IPS-18a (cell line): ENCODE results near the gene KRT33B.

Experiments
- H3K27ac ChIP-seq: one replicate; pipeline ENCODE4 v1.5.1; 2013; ENCODE audit warnings: low read length
- H3K27me3 ChIP-seq: one replicate; pipeline ENCODE4 v1.6.1; 2013; ENCODE audit warnings: mild to moderate bottlenecking, low read length; ENCODE audit not compliant: control insufficient read depth, insufficient read depth
- H3K36me3 ChIP-seq: one replicate; pipeline ENCODE4 v1.6.1; 2013; ENCODE audit warnings: low read depth, low read length; ENCODE audit not compliant: control insufficient read depth
- H3K4me1 ChIP-seq: one replicate; pipeline ENCODE4 v1.6.1; 2013; ENCODE audit warnings: low read depth, low read length; ENCODE audit not compliant: control insufficient read depth
- H3K4me3 ChIP-seq: one replicate; pipeline ENCODE4 v1.5.1; 2013; ENCODE audit warnings: low read length
- H3K9ac ChIP-seq: one replicate; pipeline ENCODE4 v1.6.1; 2013; ENCODE audit warnings: mild to moderate bottlenecking, low read length, moderate library complexity
- H3K9me3 ChIP-seq: one replicate; pipeline ENCODE4 v1.6.1; 2013; ENCODE audit warnings: low read depth, low read length; ENCODE audit not compliant: control insufficient read depth

Gene KRT33B

GRCh38 chr17:41328207-41328606 lies 41.4 kb downstream of the KRT33B start:
- Histone ChIP-seq H3K4me1 (no peaks in the 10 kb centered on the region), H3K9ac (no peak overlapping the region), H3K36me3 (no peaks in the 10 kb centered on the region), H3K27me3 (no peaks in the 10 kb centered on the region), H3K4me3 (no peak overlapping the region), H3K27ac (no peak overlapping the region), H3K9me3 (no peaks in the 10 kb centered on the region)

GRCh38 chr17:41327411-41328120 lies 42.0 kb downstream of the KRT33B start:
- no peak overlapping the region for H3K27ac ChIP-seq
- no peak overlapping the region for H3K4me3 ChIP-seq
- H3K9ac ChIP-seq = no peak overlapping the region
- no peaks in the 10 kb centered on the region for H3K9me3 ChIP-seq
- H3K4me1 ChIP-seq = no peaks in the 10 kb centered on the region
- no peaks in the 10 kb centered on the region for H3K27me3 ChIP-seq
- H3K36me3 ChIP-seq = no peaks in the 10 kb centered on the region

- H3K9ac ChIP-seq = no peak overlapping the region
- no peaks in the 10 kb centered on the region for H3K9me3 ChIP-seq
- H3K4me1 ChIP-seq = no peaks in the 10 kb centered on the region
Observed at GRCh38 chr17:41326173-41327145, 43.2 kb downstream of the KRT33B start.

GRCh38 chr17:41325611-41326010 lies 44.0 kb downstream of the KRT33B start:
- no peaks in the 10 kb centered on the region for H3K9me3 ChIP-seq
- no peak overlapping the region for H3K27ac ChIP-seq
- H3K36me3 ChIP-seq = no peaks in the 10 kb centered on the region
- no peak overlapping the region for H3K9ac ChIP-seq
- H3K27me3 ChIP-seq = no peaks in the 10 kb centered on the region
- no peaks in the 10 kb centered on the region for H3K4me1 ChIP-seq
- no peak overlapping the region for H3K4me3 ChIP-seq

More at GRCh38 chr17:41326173-41327145, 43.2 kb downstream of the KRT33B start:
- Histone ChIP-seq H3K36me3 (no peaks in the 10 kb centered on the region), H3K27ac (no peak overlapping the region), H3K27me3 (no peaks in the 10 kb centered on the region), H3K4me3 (no peak overlapping the region)

- H3K4me1 ChIP-seq = no peaks in the 10 kb centered on the region
- H3K4me3 ChIP-seq = no peak overlapping the region
- no peaks in the 10 kb centered on the region for H3K36me3 ChIP-seq
- H3K9ac ChIP-seq = no peak overlapping the region
- H3K27me3 ChIP-seq = no peaks in the 10 kb centered on the region
- H3K27ac ChIP-seq = no peak overlapping the region
- no peaks in the 10 kb centered on the region for H3K9me3 ChIP-seq
Observed at GRCh38 chr17:41325126-41325525, 44.5 kb downstream of the KRT33B start.

- Histone ChIP-seq H3K27ac (no peak overlapping the region), H3K36me3 (no peaks in the 10 kb centered on the region), H3K9me3 (peaks cover 5% of the 10 kb centered on the region), H3K27me3 (no peaks in the 10 kb centered on the region), H3K4me1 (no peaks in the 10 kb centered on the region), H3K4me3 (no peak overlapping the region), H3K9ac (no peak overlapping the region)
Observed at GRCh38 chr17:41324180-41325075, 45.2 kb downstream of the KRT33B start.

GRCh38 chr17:41322903-41323895 lies 46.4 kb downstream of the KRT33B start:
- Histone ChIP-seq H3K4me3 (no peak overlapping the region), H3K4me1 (no peaks in the 10 kb centered on the region), H3K36me3 (no peaks in the 10 kb centered on the region), H3K27me3 (no peaks in the 10 kb centered on the region), H3K9ac (no peak overlapping the region), H3K27ac (no peak overlapping the region), H3K9me3 (peaks cover 8% of the 10 kb centered on the region)

- H3K27me3 ChIP-seq = no peaks in the 10 kb centered on the region
- no peaks in the 10 kb centered on the region for H3K36me3 ChIP-seq
Observed at GRCh38 chr17:41322094-41322902, 47.3 kb downstream of the KRT33B start.

GRCh38 chr17:41318231-41318630 lies 51.4 kb downstream of the KRT33B start:
- Histone ChIP-seq H3K27ac (no peak overlapping the region), H3K4me3 (no peak overlapping the region), H3K27me3 (no peaks in the 10 kb centered on the region), H3K4me1 (no peaks in the 10 kb centered on the region), H3K36me3 (no peaks in the 10 kb centered on the region), H3K9ac (no peak overlapping the region), H3K9me3 (peaks cover 8% of the 10 kb centered on the region)

More at GRCh38 chr17:41322094-41322902, 47.3 kb downstream of the KRT33B start:
- H3K9me3 ChIP-seq = peaks cover 8% of the 10 kb centered on the region
- H3K27ac ChIP-seq = no peak overlapping the region
- H3K9ac ChIP-seq = no peak overlapping the region
- no peaks in the 10 kb centered on the region for H3K4me1 ChIP-seq
- no peak overlapping the region for H3K4me3 ChIP-seq
